Measurements from ENCODE around the gene SCAMP3.
"Not testable (repeated sequence)": the region's sequence is repeated elsewhere in the genome, so short reads cannot be mapped to it uniquely, and the experiment has no call there.

SCAMP3 gene

DNA sequence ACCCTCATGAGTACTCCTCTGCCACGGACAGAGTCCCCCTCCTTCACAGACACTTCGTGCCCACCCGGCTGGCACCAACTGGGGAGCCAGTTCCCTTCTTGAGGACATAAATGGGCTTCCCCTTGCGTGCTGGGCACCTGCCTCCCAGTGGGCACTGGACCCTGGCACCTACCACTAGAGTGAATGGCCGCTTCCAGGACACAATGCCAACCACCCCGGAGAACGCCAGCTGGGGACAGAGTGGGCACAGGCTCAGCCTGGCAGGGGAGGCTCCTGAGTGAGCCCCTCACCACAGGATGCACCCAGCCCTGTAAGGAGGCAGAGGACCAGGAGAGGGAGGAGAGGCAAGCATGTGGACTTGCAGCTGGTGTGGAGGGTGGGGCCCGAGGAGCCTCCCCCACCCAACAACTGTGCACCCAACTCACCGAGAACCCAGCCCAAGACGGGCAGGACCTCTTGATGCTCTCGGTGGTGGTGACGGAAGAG, 7.9 kb downstream of the SCAMP3 start:
- no peak for DNase-seq

DNA sequence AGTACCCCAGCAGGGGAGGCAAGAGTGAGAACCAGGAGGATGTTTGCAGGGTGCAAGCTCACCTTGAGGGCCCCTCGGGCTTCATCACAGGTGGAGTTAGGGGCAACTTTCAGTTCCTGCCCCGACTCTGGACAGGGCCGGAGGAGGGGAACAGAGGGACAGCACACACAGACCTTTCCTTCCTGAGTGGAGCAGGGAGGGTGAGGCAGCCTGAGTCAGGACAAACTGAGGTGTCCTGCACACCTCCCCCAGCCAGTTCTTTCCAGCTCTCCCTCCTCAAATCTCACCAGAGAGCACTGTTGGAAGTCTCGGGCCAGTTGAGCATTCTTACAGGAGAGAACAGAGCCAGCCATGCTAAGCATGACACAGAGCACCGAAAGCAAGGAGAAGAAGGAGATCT, 8.4 kb downstream of the SCAMP3 start:
- DNase-seq, result no peak

DNA sequence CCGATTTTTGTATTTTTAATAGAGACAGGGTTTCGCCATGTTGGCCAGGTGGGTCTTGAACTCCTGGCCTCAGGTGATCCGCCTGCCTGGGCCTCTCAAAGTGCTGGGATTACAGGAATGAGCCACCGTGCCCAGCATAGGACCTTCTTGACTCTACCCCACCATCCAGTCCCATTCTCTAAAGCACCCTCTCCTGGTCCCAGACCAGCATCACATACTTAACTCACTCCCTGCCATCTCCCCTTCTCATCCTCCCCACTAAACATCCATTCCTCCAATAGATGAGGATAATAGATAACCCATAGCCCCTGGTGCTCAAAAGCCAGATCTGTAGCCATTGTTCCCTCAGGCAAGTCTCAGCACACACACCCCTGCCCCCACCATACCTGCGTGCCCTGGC, 9.0 kb downstream of the SCAMP3 start:
- no peak for DNase-seq

DNA sequence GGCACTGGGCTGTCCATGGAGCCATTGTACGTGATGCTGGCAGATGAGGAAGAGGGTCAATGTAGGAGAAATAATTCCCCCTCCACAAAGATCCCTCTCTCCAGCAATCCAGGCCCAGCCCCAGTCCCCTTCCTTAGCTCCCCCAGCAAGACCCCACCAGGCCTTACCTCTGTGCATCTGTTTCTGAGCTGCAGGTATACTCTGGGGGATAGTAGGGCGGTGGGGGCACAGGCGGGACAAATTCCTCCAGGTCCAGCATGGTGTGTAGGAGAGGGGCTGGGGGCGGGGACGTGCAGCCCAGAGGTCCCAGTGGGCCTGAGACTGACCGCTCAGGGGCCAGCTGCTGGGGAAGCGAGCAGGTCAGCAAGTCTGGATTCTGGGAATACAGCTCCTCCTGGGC, 10.6 kb downstream of the SCAMP3 start:
- DNase-seq, result no peak

DNA sequence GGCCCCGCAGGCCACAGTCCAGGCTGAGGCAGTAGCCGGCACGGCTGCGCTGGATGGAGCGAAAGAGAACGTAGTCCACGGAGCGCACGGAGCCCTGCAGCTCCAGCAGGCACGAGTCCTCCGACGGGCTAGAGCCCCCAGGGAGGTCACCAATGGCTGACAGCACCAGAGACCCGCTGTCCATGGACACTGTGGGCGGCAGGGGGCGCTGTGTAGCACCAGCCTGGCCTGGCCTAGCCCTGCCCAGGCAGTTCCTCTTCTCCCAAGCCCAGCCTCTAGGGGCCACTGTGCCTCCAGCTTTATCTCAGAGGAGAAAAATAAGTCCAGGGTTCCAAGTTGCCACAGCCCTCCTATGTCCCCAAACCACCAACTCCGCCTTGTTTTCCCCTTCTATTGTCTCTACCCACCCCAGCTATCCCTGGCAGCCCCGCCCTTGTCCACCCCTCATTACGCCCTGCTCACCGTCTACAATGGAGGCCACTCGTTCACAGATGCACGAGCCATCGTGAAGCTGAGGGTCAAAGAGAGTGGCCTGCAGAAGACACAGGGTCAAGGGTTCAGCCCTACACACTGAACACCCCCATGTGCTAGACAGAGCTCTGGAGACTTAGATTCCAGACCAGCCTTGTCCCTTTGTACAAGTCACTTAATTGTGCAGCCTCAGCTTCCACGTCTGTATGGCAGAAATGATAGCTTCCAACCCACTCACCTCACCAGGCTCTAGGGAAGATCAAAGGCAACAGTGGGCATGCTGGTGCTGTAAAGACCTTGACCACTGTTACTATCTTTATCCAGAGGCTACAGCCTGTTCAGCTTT, 11.3 kb downstream of the SCAMP3 start:
- DNase-seq, result peak; percentile 94 to 95

DNA sequence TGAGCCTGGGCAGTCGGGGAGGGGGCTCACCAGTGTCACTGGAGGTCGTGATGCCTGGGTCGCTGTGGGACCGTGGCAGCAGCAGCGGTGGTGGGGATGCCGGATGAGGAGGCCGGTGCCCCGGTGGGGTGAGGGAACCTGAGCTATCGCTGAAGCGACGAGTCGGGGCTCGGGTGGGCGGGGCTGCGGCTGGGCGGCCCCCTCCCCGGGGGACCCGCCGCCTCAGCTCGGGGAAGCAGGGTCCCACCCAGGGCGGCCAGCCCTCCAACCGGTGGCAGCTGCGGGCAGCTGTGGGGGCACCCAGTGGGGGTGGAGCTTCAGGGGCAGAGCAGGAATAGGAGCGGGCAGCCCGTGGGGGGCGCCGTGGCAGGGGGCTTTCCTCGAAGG, 11.9 kb downstream of the SCAMP3 start:
- no peak for DNase-seq

DNA sequence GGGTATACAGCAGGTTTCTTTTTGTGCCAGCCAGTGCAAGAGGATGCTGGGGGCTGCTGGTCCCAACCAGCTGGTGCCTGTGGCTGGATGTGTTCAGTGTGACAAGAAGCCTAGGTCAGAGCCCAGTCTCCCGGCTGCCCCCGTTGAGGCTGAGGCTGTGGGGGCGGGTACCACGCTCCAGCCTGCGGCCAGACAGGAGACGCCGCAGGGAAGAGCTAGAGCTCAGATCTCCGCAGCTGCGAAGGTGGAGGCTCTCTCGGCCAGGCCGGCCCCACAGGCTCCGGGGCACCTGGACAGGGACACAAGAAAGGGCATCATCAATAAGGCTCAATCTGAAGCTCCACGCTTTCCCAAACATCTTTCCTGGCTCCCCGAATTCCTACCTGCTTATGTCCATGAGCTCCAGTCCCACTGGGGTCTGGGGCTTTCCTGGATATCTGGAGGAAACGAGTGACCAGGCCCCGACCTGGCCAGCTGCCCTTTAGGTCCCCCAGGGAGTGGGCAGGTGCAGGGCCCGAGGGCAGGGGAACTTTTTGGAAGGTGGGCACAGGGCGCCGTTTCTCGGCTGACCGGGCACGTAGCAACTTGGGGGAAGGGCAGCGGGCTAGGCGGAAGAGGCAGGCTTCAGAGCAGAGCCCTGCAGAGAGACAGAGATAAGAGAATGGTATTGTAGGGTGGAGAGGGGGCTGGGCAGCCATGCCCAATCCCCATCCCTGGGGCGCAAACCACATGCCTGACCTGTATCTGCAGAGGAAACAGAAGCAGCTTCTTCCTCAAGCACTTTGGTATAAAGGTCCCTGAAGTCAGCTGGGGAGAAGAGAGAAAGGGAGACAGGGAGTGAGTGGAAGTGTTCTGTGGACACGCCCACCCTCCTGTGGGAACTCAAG, 14.2 kb downstream of the SCAMP3 start:
- DNase-seq, result no peak

DNA sequence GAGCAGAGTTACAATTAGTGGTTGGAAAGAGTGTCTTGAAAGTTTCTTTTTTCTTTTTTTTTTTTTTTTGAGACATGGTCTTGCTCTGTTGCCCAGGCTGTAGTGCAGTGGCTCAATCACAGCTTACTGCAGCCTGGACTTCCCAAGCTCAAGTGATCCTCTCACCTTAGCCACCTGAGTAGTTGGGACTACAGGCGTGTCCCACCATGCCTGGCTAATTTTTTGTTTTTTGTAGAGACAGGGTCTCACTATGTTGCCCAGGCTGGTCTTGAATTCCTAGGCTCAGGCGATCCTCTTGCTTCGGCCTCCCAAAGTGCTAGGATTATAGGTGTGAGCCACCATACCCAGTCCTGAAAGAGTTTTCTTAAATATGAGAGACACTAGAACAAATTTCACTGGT, 15.4 kb downstream of the SCAMP3 start:
- DNase-seq, result not testable (repeated sequence)

DNA sequence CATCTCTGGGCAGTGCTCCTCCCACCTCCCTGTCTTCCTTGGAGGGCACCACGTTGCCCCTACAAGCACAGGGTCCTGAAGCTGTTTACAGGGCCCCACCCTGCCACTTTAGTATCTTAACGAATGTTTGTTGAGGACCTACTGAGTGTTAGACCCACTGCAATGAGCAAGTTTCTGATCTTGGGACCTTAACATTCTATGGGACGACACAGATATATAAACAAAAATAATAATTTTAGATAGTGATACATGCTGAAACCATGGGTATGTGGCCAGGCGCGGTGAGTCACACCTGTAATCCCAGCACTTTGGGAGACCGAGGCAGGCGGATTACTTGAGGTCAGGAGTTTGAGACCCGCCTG, 17.0 kb downstream of the SCAMP3 start:
- DNase-seq, result no peak

DNA sequence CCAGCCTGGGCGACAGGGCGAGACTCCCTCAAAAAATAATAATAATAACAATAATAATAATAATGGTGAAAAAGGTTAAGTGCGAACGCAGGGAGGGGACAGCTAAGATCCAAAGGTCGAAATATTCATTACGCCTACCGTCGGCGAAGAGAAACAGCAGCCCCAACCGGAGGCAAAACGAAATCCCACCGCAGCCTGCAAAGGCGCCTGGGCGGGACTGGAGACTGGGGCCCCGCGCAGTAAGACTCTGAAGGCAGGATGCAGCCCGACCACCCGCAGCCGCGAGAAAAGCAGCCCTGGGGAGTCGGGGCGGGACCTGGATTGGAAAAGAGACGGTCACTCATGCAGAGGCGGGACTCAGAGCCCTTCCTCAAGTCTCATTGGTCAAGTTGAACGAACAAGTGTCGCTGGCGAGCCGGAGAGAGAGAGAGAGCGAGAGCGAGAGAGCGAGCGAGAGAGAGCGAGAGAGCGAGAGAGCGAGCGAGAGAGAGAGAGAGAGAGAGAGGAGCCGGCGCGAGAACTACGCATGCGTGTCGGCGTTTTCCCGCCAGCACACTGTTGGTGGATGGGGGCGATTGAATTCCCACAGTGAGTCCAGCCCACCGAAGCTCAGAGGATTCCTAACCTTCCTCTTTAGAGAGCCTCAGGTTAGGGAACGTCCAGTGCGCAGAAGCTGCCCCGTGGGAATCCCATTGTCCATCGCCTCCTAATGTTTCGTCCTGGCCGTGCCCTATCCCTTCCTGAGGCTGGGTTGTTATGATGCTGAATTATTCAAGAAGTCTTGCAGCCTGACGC, 17.6 kb downstream of the SCAMP3 start:
- peak; percentile 97 to 98 for DNase-seq

DNA sequence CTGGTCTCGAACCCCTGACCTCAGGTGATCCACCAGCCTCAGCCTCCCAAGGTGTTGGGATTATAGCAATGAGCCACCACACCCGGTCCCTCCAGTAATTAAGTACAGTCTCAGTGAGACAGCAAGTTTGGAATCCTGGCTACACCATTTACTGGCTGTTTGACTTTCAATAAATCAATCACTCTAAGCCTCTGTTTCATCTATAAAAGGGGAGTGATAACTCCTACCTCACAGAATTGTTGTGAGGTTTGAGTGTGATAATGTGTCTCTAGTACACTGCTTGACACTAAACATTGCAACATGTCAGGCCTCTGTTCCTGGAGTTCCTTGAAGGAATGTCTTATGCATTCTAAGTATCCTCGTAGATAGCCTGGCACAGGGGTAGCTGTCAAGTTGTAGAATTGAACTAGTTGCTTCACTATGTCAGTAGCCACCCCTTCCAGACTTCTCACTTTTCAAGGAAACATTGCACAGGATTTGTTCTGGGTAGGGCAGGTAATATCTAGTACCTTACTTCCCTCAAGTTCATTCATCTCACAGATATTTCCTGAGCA, 19.3 kb downstream of the SCAMP3 start:
- DNase-seq, result no peak

DNA sequence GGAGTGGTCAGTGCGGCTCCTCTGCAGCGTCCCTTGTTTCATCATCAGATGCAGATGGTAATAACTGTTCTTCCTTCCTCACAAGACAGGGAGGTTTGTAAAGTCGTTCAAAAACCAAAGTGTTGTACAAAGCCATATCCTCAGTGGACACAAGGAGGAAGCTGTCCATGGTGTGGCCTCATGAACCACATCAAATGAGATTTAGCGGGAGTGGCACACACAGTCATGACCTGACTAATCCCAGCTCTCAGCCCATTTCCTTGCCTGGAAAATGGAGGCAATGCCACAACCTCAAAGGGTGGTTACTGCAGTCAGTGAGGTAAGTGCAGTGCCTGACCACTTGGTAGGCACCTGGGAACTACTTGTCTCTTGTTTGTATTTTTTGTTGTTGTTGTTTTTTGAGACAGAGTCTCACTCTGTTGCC, 20.3 kb downstream of the SCAMP3 start:
- peak; percentile 26 to 43 for DNase-seq

DNA sequence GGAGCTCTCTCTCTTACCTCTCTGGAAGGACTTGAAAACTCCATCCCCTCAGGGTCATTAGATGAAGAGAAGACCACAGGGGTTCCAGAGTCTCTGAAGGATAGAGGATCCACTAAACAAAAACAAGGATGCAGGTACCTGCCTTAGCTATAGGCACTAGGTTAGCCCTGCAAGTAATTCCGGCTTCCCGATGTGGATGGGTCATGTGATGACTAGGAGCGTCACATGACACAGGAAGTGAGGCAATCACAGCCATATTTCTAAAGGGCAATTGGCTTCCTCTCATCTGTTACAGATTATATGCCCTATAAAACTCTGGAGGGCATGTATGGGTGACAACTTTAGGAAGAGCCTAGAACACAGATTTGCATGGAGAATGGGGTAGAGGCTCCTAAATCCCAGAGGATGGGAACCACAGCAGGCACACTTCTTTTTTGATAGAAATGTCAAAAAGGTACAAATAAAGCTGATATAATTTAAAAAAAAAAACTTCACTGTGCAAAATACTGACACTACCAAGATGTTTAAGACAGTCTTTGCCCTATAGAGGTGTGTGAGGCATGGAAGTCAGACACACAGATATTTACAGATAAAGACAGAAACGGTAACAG, 21.0 kb downstream of the SCAMP3 start:
- peak; percentile 75 to 83 for DNase-seq

DNA sequence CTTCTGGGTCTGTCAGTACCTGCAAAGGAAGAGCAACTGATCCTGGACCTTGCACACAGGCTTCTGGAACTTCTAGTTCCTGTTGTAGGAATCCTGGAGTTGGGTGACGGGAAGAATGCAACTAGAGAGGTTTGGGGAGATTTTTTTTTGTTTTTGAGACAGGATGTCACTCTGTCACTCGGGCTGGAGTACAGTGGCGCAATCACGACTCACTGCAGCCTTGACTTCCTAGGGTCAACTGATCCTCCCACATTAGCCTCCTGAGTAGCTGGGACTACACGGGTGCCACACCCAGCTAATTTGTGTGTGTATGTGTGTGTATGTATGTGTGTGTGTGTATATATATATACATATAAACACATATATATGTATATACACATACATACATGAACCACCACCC, 25.7 kb downstream of the SCAMP3 start:
- no peak for DNase-seq

DNA sequence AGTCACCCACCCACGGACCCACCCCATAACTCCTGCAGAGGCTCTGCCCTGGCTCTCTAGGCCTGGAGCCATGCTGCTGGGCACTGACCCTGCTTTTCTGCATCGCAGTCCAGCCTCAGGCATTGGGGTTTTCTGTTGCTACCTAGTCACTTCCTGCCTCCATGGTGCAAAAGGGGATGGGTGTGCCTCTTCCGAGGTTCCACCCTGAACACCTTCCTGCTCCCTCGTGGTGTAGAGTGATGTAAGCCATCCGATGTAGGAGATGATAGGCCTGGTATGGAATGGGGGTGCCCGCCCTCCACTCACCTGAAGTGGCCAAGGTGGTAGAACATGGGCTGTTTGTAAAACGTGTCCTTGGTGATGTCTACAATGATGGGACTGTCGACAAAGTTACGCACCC, 26.8 kb downstream of the SCAMP3 start:
- DNase-seq, result peak in 1 of 2 donors; percentile 40

DNA sequence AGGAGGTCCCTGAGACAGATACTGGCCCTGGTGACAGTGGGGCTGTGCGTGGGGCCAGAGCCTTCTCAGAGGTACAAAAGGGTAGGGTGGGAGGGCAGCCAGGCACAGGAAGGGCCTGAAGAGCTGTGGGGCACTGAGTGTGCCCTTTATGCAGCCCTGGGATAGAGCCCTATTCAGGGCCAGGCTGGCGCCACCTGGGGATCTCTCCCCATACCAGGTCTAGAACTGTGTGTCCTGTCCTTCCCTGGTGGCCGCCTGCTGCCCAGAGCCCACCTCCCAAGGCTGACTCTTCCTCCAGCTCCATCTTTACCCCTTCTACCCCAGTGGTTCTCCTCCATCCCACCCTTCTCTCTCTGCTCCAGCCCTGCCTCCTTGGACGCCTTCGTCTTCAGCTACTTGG, 28.7 kb downstream of the SCAMP3 start:
- DNase-seq, result not testable (repeated sequence)

DNA sequence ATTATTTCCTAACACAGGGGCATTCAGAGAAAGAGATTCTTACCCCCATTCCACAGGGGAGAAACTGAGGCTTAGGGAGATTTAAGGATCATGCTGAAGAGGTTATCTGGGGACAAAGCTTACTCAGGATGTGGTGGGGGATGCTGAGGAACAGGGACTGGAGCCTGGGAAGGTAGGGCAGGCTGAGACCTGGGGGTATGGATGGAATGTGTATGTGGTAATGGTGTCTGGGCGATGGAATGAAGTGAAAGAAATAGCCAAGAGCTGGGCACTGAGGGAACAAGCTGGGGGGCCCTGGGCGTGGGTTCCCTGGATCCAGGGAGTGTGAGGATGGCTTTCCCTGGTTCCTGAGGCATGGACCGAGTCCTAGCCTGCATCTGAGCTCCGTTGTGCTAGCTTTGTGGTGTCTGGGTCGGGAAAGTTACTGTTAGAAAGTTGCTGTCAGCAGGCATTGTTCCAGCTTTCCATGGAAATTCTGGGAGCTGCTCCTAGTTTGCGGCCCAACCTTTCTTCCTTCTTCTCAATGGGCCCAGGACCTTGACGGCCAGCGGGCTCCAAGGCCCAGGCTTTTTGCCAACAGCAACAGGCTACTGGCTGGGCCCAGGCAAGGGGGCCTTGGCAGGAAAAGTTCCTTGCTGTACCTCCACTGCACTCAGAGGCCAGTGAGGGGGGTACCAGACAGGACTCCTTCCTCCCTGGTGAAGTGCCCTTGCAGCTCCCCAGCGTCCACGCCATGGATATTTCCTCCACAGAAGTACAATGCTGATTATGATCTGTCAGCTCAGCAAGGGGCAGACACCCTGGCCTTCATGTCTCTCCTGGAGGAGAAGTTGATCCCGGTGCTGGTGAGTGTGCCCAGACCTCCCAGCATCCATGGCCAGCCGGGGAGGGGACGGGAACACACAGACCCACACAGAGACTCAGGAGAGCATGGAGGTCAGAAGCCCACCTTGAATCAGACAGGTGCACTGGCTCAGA, 29.9 kb downstream of the SCAMP3 start:
- not testable (repeated sequence) for DNase-seq

DNA sequence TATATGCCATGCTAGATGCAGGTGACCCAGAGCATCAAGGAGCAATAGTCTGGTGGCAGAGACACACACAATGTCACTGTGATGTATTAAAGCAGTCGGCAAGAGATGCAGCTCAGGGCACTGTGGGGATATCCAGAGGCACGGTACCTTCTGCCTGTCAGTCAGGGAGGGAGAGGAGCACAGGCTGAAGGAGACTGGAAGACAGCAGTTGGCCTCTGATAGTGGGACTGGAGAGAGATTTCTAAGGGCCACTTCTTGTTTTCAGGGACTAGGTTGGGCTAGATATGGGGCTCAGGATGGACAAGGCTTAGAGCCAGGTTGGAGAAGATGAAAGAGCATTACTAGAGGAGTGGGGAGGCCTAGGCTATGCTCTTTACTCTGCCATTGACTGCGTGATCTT, 30.9 kb downstream of the SCAMP3 start:
- not testable (repeated sequence) for DNase-seq

DNA sequence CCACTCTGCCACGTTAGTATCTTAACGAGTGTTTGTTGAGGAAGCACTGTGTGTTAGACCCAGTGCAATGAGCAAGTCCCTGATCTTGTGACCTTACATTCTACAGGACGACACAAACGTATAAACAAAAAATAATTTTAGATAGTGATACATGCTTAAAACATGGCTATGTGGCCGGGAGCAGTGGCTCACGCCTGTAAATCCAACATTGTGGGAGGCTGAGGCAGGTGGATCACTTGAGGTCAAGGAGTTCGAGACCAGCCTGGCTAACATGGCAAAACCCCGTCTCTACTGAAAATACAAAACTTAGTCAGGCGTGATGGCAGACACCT, 34.1 kb downstream of the SCAMP3 start:
- DNase-seq, result no peak

DNA sequence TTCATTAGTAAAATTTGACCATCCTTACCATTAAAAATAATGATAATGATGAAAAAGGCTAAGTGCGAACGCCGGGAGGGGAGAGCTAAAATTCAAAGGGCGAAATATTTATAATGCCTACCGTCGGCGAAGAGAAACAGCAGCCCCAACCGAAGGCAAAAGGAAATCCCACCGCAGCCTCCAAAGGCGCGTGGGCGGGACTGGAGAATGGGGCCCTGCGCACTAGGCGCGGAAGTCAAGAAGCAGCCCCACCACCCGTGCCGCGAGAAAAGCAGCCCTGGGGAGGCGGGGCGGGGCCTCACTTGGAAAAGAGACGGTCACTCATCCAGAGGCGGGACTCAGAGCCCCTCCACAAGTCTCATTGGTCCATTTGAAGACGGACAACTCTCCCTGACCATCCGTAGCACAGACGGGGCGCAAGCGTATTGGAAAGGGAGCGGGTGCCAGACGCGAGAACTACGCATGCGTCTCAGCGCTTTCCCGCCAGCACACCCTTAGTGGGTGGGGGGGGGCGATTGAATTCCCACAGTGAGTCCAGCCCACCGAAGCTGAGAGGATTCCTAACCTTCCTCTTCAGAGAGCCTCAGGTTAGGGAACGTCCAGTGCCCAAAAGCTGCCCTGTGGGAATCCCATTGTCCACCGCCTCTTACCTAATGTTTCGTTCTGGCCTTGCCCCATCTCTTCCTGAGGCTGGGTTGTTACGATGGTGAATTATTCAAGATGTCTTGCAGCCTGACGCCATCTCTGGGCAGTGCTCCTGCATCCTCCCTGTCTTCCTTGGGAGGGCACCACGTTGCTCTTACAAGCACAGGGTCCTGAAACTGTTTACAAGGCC, 34.7 kb downstream of the SCAMP3 start:
- DNase-seq, result peak; percentile 99 to 100
